ENCODE results near the gene GPR162. TPM values are rescaled to one million over a fixed set of nuclear protein-coding genes. Genes with fewer than 3 reads are reported as not detected.

GPR162 gene
- polyA plus RNA-seq, 1 donor (not counting 4 experiments of a cell fraction or from before 2014, with no cell fraction given) = 0.09 TPM

DNA sequence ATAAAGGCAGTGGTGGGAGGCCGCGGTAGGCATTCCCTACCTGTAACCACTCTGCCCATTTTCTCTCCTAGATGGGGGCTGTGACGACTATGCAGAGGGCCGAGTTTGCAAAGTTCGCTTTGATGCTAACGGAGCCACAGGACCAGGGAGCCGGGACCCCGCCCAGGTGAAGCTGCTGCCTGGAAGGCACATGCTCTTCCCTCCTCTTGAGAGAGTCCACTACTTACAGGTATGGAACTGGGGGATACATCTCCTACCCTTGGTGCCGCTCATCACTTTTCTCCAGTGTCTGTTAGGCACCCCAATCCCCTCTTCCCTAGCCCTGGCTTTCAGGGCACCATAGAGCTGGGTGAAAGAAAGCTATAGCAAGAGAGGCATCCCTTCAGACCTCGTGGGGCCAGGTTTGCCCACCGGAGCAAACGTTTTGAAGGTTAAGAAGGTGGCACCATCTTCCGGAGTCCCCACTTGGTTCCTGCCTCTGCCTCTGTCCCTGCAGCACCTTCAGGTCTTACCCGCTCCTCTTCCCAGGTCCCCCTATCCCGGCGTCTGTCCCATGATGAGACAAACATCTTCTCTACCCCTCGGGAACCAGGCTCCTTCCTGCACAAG lies 4.6 kb downstream of the GPR162 start:
- Histone ChIP-seq H3K79me2 (ENCODE audit: control insufficient read depth, insufficient read depth, low read length) (no peaks in the 10 kb centered on the region), H3K27ac (ENCODE audit: control insufficient read depth, insufficient read depth, low read length) (no peak overlapping the region), H3K9me3 (ENCODE audit: control insufficient read depth, low read depth, low read length) (no peaks in the 10 kb centered on the region), H2AFZ (ENCODE audit: control insufficient read depth, low read length) (no peak overlapping the region), H3K9ac (ENCODE audit: control insufficient read depth, extremely low read depth, insufficient read depth, low read length) (no peak overlapping the region), H4K20me1 (ENCODE audit: control insufficient read depth, extremely low read depth, insufficient read depth, low read length) (no peaks in the 10 kb centered on the region), H3K36me3 (ENCODE audit: control insufficient read depth in 2 of 2, extremely low read depth in 1 of 2, insufficient read depth in 2 of 2, low read length in 2 of 2) (no peaks in the 10 kb centered on the region), H3K9me1 (ENCODE audit: control insufficient read depth, extremely low read depth, insufficient read depth, low read length) (no peaks in the 10 kb centered on the region), H3K4me2 (ENCODE audit: control insufficient read depth, extremely low read depth, insufficient read depth, low read depth, low read length) (no peak overlapping the region), H3K27me3 (ENCODE audit: control insufficient read depth, extremely low read depth, insufficient read depth, low read length) (peaks cover 70% of the 10 kb centered on the region), H3K4me3 (ENCODE audit: control insufficient read depth in 2 of 3, extremely low read depth in 1 of 3, insufficient read depth in 2 of 3, low read depth in 1 of 3, low read length in 3 of 3) (no peak overlapping the region), H3K4me1 (ENCODE audit: control insufficient read depth, extremely low read depth, insufficient read depth, low read length) (peaks cover 12% of the 10 kb centered on the region)
- dilution Hi-C loops (cut with MboI; ENCODE audit: extremely low pct_ligation_motif_present, low sequenced_read_pairs) = no loop called here
- DNase-seq (ENCODE audit: low read depth, low spot score) (no peak), FAIRE-seq (no peak)
- TF ChIP-seq CTCF (optimal IDR thresholded peaks at IDR 0.05 in 1 of 3, IDR thresholded peaks at IDR 0.05 in 1 of 3, conservative IDR thresholded peaks at IDR 0.05 in 1 of 3; ENCODE audit: extremely low read depth in 1 of 3, insufficient read depth in 2 of 3, low read length in 3 of 3) (no peak), EZH2 (IDR thresholded peaks at IDR 0.05; ENCODE audit: low read length) (no peak)

DNA sequence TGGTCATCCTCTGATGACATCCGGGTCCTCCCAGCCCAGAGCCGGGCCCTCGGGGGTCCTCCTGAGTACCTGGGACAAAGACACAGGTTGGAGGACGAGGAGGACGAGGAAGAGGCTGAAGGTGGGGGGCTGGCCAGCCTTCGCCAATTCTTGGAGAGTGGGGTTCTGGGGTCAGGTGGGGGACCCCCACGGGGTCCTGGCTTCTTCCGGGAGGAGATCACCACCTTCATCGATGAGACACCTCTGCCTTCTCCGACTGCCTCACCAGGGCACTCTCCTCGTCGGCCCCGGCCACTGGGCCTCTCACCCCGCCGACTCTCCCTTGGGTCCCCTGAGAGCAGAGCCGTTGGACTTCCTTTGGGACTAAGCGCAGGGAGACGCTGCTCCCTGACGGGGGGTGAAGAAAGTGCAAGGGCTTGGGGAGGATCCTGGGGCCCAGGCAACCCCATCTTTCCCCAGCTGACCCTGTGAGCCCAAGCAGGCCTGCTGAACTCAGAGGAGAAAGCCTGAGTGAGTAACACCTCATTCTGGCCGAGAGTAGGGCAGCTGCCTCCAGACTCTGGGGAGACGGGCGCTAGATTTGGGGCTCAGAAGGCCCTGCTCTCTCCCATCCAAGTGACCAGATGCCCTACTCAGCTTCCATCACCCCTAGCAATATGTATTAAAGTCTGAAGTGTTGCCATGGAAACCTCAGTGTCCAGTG lies 5.3 kb downstream of the GPR162 start:
- no peak overlapping the region for H3K4me3 ChIP-seq (ENCODE audit: control insufficient read depth in 2 of 3, extremely low read depth in 1 of 3, insufficient read depth in 2 of 3, low read depth in 1 of 3, low read length in 3 of 3)
- dilution Hi-C loops (cut with MboI; ENCODE audit: extremely low pct_ligation_motif_present, low sequenced_read_pairs) = no loop called here
- DNase-seq (ENCODE audit: low read depth, low spot score) (no peak), FAIRE-seq (no peak)
- no peaks in the 10 kb centered on the region for H3K9me3 ChIP-seq (ENCODE audit: control insufficient read depth, low read depth, low read length)
- H3K27ac ChIP-seq (ENCODE audit: control insufficient read depth, insufficient read depth, low read length) = no peak overlapping the region
- H3K79me2 ChIP-seq (ENCODE audit: control insufficient read depth, insufficient read depth, low read length) = no peaks in the 10 kb centered on the region
- H3K9ac ChIP-seq (ENCODE audit: control insufficient read depth, extremely low read depth, insufficient read depth, low read length) = no peak overlapping the region
- no peaks in the 10 kb centered on the region for H3K9me1 ChIP-seq (ENCODE audit: control insufficient read depth, extremely low read depth, insufficient read depth, low read length)
- H3K36me3 ChIP-seq (ENCODE audit: control insufficient read depth in 2 of 2, extremely low read depth in 1 of 2, insufficient read depth in 2 of 2, low read length in 2 of 2) = no peaks in the 10 kb centered on the region
- no peak for TF ChIP-seq EZH2 (IDR thresholded peaks at IDR 0.05; ENCODE audit: low read length)
- no peak for TF ChIP-seq CTCF (optimal IDR thresholded peaks at IDR 0.05 in 1 of 3, IDR thresholded peaks at IDR 0.05 in 1 of 3, conservative IDR thresholded peaks at IDR 0.05 in 1 of 3; ENCODE audit: extremely low read depth in 1 of 3, insufficient read depth in 2 of 3, low read length in 3 of 3)
- no peaks in the 10 kb centered on the region for H4K20me1 ChIP-seq (ENCODE audit: control insufficient read depth, extremely low read depth, insufficient read depth, low read length)
- peaks cover 70% of the 10 kb centered on the region for H3K27me3 ChIP-seq (ENCODE audit: control insufficient read depth, extremely low read depth, insufficient read depth, low read length)
- peaks cover 12% of the 10 kb centered on the region for H3K4me1 ChIP-seq (ENCODE audit: control insufficient read depth, extremely low read depth, insufficient read depth, low read length)
- H2AFZ ChIP-seq (ENCODE audit: control insufficient read depth, low read length) = peak overlapping the region; percentile 35
- H3K4me2 ChIP-seq (ENCODE audit: control insufficient read depth, extremely low read depth, insufficient read depth, low read depth, low read length) = no peak overlapping the region
